ENCODE results near the gene LCLAT1. TPM values are rescaled to one million over a fixed set of nuclear protein-coding genes. Genes with fewer than 3 reads are reported as not detected.

LCLAT1 gene
- total RNA-seq, 1 experiment from 2014 or later: 32.9 TPM

GRCh38 chr2:30645081-30645744 lies 198.2 kb downstream of the LCLAT1 start:
- Histone ChIP-seq H4K91ac (ENCODE audit: insufficient read length, low read depth, low read length) (no peak overlapping the region), H3K27ac (ENCODE audit: insufficient read length, low read depth, low read length) (no peak overlapping the region)

More at GRCh38 chr2:30645081-30645744, 198.2 kb downstream of the LCLAT1 start:
- H2AK5ac ChIP-seq (ENCODE audit: insufficient read length, low read length): no peak overlapping the region
- no peak overlapping the region for H2BK20ac ChIP-seq (ENCODE audit: low read depth, low read length, poor library complexity, severe bottlenecking)
- no peak overlapping the region for H3K9ac ChIP-seq (ENCODE audit: extremely low read depth, insufficient read length, low read length)
- Mint-ChIP-seq H3K4me3 (no peak overlapping the region), H3K9me3 (no peaks in the 10 kb centered on the region), H3K27me3 (ENCODE audit: low read depth) (peaks cover 4% of the 10 kb centered on the region), H3K27ac (no peak overlapping the region), H3K36me3 (ENCODE audit: insufficient read depth in 1 of 3, low read depth in 3 of 3) (peaks cover 0 to 13% (median 8%) of the 10 kb centered on the region in 3 experiments; a peak in 5 of 7 replicates), H3K4me1 (peaks cover 5 to 6% of the 10 kb centered on the region in 2 experiments; a peak in 2 of 4 replicates)
- H2AFZ ChIP-seq (ENCODE audit: low read length): no peak overlapping the region
- H3K79me1 ChIP-seq (ENCODE audit: insufficient read depth, low read depth, low read length, poor library complexity, severe bottlenecking): no peaks in the 10 kb centered on the region
- H4K20me1 ChIP-seq (ENCODE audit: control insufficient read depth, insufficient read depth, insufficient read length): no peaks in the 10 kb centered on the region
- no peak overlapping the region for H3K23ac ChIP-seq (ENCODE audit: insufficient read length, low read depth, low read length)
- H3K27me3 ChIP-seq (ENCODE audit: insufficient read depth, low read length): no peaks in the 10 kb centered on the region
- no peak overlapping the region for H4K8ac ChIP-seq (replicated peaks; ENCODE audit: insufficient read length, low read depth, low read length)
- H3K56ac ChIP-seq (ENCODE audit: insufficient read length, low read depth, low read length): no peak overlapping the region
- H3K4ac ChIP-seq (ENCODE audit: low read depth, low read length): no peak overlapping the region
- no peak overlapping the region for H3K14ac ChIP-seq (ENCODE audit: insufficient read depth, low read length)
- H3K23me2 ChIP-seq (ENCODE audit: insufficient read length, low read depth, low read length, poor library complexity, severe bottlenecking): no peaks in the 10 kb centered on the region
- no peaks in the 10 kb centered on the region for H3K9me3 ChIP-seq (ENCODE audit: control insufficient read depth, low read depth, low read length)
- no peak overlapping the region for H2BK12ac ChIP-seq (ENCODE audit: insufficient read length, low read depth, low read length)
- DNase-seq: no peak
- H3K79me2 ChIP-seq (ENCODE audit: insufficient read depth, low read length): no peaks in the 10 kb centered on the region
- WGBS (ENCODE audit: extremely low coverage, insufficient read length, low lambda C conversion rate): no CpG with 5 or more reads among the region's 3 CpGs
- TF ChIP-seq CTCF (conservative IDR thresholded peaks at IDR 0.05): no peak
- no peak overlapping the region for H2BK120ac ChIP-seq (ENCODE audit: low read depth, low read length, poor library complexity, severe bottlenecking)
- H3K4me2 ChIP-seq (ENCODE audit: insufficient read depth, insufficient read length, low read length): no peak overlapping the region
- H3K18ac ChIP-seq (ENCODE audit: insufficient read length, low read depth, low read length): no peak overlapping the region
- no peaks in the 10 kb centered on the region for H3K4me1 ChIP-seq (ENCODE audit: insufficient read depth, low read length)
- H2BK15ac ChIP-seq (ENCODE audit: low read depth, low read length): no peak overlapping the region
- H4K5ac ChIP-seq (ENCODE audit: insufficient read length, low read depth, low read length): no peak overlapping the region
- no peak overlapping the region for H2BK5ac ChIP-seq (ENCODE audit: insufficient read length, low read length)
- no peak overlapping the region for H3T11ph ChIP-seq (ENCODE audit: low read length)

Measured in H9 (cell line).